Muscle layer of duodenum (tissue), 2 donors: ENCODE measurements around the gene TAP1.
"Not testable (repeated sequence)": the region's sequence is repeated elsewhere in the genome, so short reads cannot be mapped to it uniquely, and the experiment has no call there.

Source experiments
- H3K27ac ChIP-seq: one replicate; pipeline ENCODE4 v1.7.0; 2013; ENCODE audit warnings: mild to moderate bottlenecking, low read length
- H3K27me3 ChIP-seq: one replicate; pipeline ENCODE4 v1.7.0; 2013; ENCODE audit warnings: low read depth, mild to moderate bottlenecking, control low read depth, low read length
- H3K36me3 ChIP-seq, 2 donors: one replicate each; pipeline ENCODE4 v1.7.0; 2013; ENCODE audit warnings: low read length in 2 of 2, control low read depth in 1 of 2, mild to moderate bottlenecking in 1 of 2; ENCODE audit not compliant: insufficient read depth in 2 of 2, control insufficient read depth in 1 of 2
- H3K4me1 ChIP-seq, 2 donors: one replicate each; pipeline ENCODE4 v1.7.0; 2013; ENCODE audit warnings: low read length in 2 of 2, mild to moderate bottlenecking in 2 of 2, control low read depth in 1 of 2, moderate library complexity in 1 of 2; ENCODE audit not compliant: insufficient read depth in 2 of 2, control insufficient read depth in 1 of 2
- H3K4me3 ChIP-seq, 2 donors: one replicate each; pipeline ENCODE4 v1.7.0; 2013; ENCODE audit warnings: low read length in 2 of 2, low read depth in 1 of 2, mild to moderate bottlenecking in 1 of 2
- H3K9me3 ChIP-seq, 2 donors: one replicate each; pipeline ENCODE4 v1.7.0; 2013; ENCODE audit warnings: low read length in 2 of 2, control low read depth in 1 of 2, mild to moderate bottlenecking in 1 of 2; ENCODE audit not compliant: control insufficient read depth in 1 of 2
- donor health status: healthy.

Gene TAP1

DNA sequence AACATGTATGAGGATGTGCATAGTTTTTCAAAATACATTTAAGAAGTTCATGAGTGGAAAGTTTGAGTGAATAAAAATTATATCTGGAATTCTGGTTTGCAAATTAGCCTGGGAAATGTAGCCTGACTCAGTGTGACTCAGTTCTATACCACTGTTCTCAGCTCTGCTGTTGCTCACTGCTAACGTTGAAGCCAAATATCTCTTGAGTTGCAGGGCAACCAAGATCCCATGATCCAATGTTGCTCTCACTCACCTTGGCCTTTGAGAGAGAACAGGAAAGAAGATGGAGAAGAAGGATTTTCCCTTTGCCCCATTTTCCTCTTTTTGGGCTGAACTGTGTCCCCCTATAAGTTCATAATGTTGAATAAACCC lies 29.4 kb upstream of the TAP1 start:
- Histone ChIP-seq H3K27me3 (peaks cover 4% of the 10 kb centered on the region), H3K4me3 (no peak overlapping the region), H3K9me3 (no peaks in the 10 kb centered on the region), H3K4me1 (peaks cover 0 to 14% of the 10 kb centered on the region in 2 donors), H3K27ac (no peak overlapping the region), H3K36me3 (no peaks in the 10 kb centered on the region)

DNA sequence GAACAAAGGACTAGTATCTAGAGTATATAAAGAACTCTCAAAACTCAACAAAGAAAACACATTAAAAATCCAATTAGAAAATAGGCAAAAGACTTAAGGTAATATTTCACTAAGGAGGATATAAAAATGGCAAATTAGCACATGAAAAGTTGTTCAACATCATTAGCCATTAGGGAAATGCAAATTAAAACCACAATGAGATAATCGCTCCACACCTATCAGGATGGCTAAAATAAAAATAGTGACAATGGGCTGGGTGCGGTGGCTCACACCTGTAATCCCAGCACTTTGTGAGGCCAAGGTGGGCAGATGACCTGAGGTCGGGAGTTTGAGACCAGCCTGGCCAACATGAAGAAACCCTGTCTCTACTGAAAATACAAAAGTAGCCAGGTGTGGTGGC lies 27.5 kb upstream of the TAP1 start:
- H3K4me1 ChIP-seq, H3K36me3 ChIP-seq, H3K4me3 ChIP-seq, H3K9me3 ChIP-seq, H3K27ac ChIP-seq, H3K27me3 ChIP-seq: not testable (repeated sequence)

DNA sequence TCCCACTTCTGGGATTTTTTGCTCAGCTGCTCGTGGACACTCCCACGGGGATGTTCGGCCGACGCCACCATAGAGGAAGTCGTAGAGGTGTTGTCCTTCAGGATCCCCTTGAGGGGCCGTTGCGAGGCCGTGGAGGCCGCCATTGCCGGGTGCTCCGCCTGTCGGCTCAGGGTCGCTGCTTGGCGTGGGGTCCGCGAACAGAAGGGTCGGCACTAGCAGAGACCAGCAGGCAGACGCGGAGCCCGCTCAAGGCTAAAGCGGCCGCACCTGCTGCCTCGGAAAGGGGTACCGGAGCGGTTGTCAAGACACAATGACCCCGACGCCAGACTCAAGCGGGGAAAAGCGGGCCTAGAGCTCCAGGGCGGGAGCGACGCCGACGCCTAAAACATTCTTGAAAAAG lies 26.2 kb upstream of the TAP1 start:
- Histone ChIP-seq H3K36me3 (no peaks in the 10 kb centered on the region), H3K9me3 (no peaks in the 10 kb centered on the region), H3K4me3 (no peak overlapping the region), H3K27me3 (peaks cover 4% of the 10 kb centered on the region), H3K4me1 (no peaks in the 10 kb centered on the region), H3K27ac (no peak overlapping the region)

DNA sequence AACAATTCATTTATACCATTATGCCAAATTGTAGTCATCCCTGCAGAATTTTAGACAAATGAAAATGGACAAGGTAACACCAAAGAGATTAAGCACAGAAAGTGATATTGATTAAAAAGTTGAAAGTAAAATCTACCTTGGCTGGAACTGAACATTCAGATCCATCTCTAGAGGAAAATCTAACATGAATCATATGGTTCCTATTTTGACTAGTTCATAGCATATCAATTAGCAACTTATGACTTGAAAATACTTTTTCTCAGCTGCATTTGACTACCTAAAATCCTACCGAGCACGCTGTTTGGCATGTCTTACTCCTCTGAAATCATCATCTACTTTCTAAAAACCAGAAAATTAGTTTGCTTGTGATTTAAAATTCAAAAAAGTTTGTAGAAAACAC lies 23.1 kb upstream of the TAP1 start:
- Histone ChIP-seq H3K9me3 (no peaks in the 10 kb centered on the region), H3K4me1 (no peaks in the 10 kb centered on the region), H3K4me3 (no peak overlapping the region), H3K27me3 (peaks cover 4% of the 10 kb centered on the region), H3K27ac (no peak overlapping the region), H3K36me3 (no peaks in the 10 kb centered on the region)

DNA sequence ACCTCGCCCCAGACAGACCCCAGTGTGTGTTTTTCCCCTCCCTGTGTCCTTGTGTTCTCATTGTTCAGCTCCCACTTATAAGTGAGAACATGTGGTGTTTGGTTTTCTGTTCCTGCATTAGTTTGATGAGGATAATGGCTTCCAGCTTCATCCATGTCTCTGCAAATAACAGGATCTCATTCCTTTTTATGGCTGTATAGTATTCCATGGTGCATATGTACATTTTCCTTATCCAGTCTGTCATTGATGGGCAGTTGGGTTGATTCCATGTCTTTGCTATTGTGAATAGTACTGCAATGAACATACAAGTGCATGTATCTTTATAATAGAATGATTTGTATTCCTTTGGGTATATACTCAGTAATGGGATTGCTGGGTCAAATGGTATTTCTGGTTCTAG lies 20.4 kb upstream of the TAP1 start:
- not testable (repeated sequence) for H3K9me3 ChIP-seq, H3K4me3 ChIP-seq, H3K27ac ChIP-seq, H3K36me3 ChIP-seq, H3K27me3 ChIP-seq, H3K4me1 ChIP-seq

DNA sequence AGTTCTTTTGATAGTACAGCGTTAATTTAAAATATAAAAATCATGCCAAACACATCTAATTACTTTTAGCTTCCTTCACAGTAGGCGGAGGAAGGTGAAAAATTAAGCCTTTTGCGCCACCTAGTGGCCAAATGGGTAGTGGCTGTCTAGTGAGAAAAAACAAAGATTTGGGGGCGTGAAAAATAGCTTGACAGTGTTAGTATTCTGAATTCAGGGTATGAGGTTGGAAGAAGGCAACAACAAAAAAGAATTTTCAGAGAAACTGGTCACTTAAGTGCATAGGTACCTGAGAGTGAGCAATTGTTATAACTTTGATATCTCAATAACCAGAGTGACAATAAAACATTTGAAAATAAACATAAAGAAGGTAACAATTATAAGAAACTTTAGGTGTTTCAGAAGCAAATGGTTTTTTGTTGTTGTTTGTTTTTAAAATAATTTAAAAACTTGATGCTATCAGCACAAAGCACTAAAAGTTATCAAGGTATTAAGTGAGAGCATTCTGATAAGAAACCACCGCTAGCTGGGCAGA lies 14.8 kb upstream of the TAP1 start:
- H3K4me1 ChIP-seq = no peaks in the 10 kb centered on the region
- no peaks in the 10 kb centered on the region for H3K36me3 ChIP-seq
- H3K27me3 ChIP-seq = no peaks in the 10 kb centered on the region
- H3K27ac ChIP-seq = no peak overlapping the region
- H3K4me3 ChIP-seq = no peak overlapping the region
- no peaks in the 10 kb centered on the region for H3K9me3 ChIP-seq

DNA sequence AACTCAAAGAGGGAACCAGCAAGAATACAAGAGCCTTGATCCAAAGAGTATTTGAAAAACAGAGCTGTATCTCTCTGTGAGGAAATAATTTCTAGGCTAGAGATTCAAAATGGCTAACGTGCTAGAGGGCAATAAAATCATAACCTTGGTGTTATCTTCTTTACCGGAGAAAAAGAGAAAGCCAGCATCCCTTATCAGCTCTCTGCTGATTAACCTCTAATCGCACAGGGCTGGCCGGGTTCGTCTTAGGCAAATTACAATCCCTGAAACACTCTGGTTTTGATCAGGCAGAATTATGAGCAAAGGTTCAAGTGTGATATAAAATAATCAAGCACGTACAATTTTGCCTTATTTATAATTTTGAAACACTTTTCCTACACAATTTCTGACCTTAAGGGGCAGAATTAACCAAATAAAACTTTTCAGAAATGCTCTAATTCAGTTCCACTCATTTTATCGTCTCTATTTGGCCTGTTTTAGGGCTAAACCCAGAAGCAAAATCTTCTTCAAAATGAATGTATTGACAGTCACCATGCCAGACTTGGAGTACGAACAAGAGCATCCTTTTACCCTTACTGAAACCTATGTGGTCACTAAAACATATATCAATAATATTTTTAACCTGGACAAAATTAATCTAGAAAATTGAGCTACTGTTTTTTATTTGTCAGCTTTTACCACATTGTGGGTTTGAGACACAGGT lies 14.2 kb upstream of the TAP1 start:
- no peaks in the 10 kb centered on the region for H3K9me3 ChIP-seq
- H3K36me3 ChIP-seq = no peaks in the 10 kb centered on the region
- no peaks in the 10 kb centered on the region for H3K4me1 ChIP-seq
- H3K27ac ChIP-seq = no peak overlapping the region
- no peak overlapping the region for H3K4me3 ChIP-seq
- H3K27me3 ChIP-seq = no peaks in the 10 kb centered on the region

DNA sequence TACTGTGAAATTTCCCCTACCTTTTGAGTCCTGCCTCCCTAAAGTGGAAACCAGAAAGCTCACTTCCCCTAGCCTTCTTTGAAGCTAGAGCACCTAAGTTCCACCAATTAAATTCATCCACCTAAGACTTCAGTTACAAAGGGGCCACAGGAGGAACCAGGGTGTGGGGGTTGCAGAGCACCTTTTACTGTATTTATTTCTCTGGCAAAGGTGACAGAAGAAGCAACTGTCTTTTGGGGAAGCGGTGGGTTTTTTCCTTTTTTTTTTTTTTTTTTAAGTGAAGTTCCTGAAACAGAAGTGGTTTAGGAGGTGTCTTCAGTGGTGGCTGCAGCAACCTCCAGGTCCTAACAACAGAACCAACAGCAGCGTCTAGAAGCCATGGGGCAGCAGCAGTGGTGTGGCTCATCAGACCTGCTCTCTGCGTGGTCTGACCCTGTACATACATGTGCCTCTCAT lies 13.5 kb upstream of the TAP1 start:
- Histone ChIP-seq H3K4me1 (no peaks in the 10 kb centered on the region), H3K27ac (no peak overlapping the region), H3K36me3 (no peaks in the 10 kb centered on the region), H3K27me3 (no peaks in the 10 kb centered on the region), H3K9me3 (no peaks in the 10 kb centered on the region), H3K4me3 (no peak overlapping the region)

DNA sequence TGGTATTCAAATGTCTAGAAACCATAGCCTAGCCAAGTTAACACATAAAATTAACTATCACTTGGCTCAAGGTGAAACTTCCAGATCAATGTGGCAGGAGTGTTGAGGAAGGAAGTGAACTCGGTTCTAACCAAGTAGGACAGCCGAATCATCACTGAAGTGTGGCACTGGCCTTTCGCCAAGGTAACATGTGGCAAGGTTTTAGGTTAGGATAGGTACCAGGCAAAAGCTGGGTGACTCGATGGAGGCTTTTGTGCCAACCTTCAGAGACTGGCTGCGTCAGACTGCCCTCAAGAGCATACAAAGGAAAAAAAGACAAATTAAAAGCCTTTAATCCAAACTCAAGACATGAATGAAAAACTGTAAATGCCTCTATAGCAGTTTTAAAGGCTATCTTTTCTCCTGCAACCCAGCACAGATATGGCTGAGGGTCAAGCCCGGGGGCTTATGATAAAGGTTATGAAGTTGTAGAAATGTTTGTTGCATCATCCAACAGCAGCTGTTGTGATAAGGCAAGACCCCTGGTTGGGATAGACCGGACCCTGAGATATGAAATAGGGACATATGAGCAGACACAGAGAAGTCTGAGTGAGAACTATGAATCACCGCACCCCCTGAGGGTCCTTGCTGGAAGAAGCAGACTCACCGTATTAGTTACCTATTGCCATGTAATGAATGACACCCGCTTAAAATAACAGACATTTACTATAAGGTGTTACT lies 12.4 kb upstream of the TAP1 start:
- H3K9me3 ChIP-seq = no peaks in the 10 kb centered on the region
- no peaks in the 10 kb centered on the region for H3K4me1 ChIP-seq
- H3K4me3 ChIP-seq = no peak overlapping the region
- no peaks in the 10 kb centered on the region for H3K27me3 ChIP-seq
- no peaks in the 10 kb centered on the region for H3K36me3 ChIP-seq
- no peak overlapping the region for H3K27ac ChIP-seq

DNA sequence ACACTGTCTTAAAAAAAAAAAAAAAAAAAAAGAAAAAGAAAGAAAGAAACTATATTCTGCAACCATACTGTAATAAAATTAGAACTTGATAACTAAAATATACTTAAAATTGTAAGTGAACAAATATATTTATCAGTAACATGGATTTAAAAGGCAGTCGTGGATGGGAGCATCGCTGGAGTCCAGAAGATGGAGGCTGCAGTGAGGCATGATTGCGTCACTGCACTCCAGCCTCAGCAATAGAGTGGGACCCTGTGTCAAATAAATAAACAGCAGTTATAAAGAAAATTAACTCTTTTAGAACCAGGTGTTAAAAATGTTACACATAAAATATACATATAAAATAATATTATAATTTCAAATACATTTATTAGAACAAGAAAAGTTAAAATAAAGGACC lies 9.2 kb upstream of the TAP1 start:
- Histone ChIP-seq H3K4me3 (no peak overlapping the region), H3K27me3 (no peaks in the 10 kb centered on the region), H3K4me1 (no peaks in the 10 kb centered on the region), H3K36me3 (peaks cover 16 to 17% of the 10 kb centered on the region in 2 donors), H3K9me3 (no peaks in the 10 kb centered on the region), H3K27ac (no peak overlapping the region)

DNA sequence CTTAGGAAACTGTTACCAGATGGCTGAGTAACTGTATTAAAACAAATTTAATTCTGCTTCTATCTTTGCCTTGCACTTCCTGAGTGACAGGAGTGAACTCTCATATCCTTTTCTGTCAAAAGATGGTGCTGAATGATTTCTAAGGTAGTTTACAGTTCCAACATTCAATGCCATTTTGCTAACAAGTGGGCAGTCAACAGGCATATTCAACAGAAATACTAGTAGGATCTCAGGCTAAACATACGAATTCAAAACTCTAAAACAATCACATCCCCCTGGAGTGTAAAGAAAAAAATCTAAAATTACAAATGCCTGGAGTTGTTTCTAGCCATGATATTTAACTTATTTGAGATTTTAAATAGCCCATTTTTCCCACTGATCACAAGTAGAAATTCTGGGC lies 7.2 kb upstream of the TAP1 start:
- Histone ChIP-seq H3K4me3 (no peak overlapping the region), H3K27ac (no peak overlapping the region), H3K4me1 (peaks cover under 1 to 1% of the 10 kb centered on the region in 2 donors), H3K36me3 (peaks cover 22 to 23% of the 10 kb centered on the region in 2 donors), H3K9me3 (no peaks in the 10 kb centered on the region), H3K27me3 (no peaks in the 10 kb centered on the region)
